HepG2 (cell line): ENCODE measurements around the gene FARSB. TPM values are rescaled to one million over a fixed set of nuclear protein-coding genes. Genes with fewer than 3 reads are reported as not detected.

Experiments
- CREB1 ChIP-seq, 2 experiments: fragments of 450-650 bp in 1 of 2; IDR thresholded peaks; 2 replicates each; pipeline ENCODE4 v1.6.1; 2016 to 2017; ENCODE audit warnings: control low read depth in 1 of 2, mild to moderate bottlenecking in 1 of 2, missing compliant biosample characterization in 1 of 2, missing genetic modification characterization in 1 of 2
- MAFG ChIP-seq: sonication (generic); formaldehyde crosslinking; IDR thresholded peaks from 2 replicates; pipeline ENCODE4 v1.5.1; 2020; ENCODE audit warnings: mild to moderate bottlenecking, missing genetic modification reagents
- NKX3-1 ChIP-seq: sonication (generic); formaldehyde crosslinking; IDR thresholded peaks from 2 replicates; pipeline ENCODE4 v1.5.0; 2020; ENCODE audit warnings: missing genetic modification reagents
- TCF12 ChIP-seq, 2 experiments: fragments of 450-650 bp in 1 of 2; sonication (generic) in 1 of 2; formaldehyde crosslinking in 1 of 2; IDR thresholded peaks; 2 replicates each; pipeline versions ENCODE4 v1.6.1 to v1.8.0; 2017 to 2022; ENCODE audit warnings: antibody characterized with exemption in 1 of 2, mild to moderate bottlenecking in 1 of 2, missing genetic modification reagents in 1 of 2, moderate library complexity in 1 of 2
- TGIF2 ChIP-seq: IDR thresholded peaks from 2 replicates; pipeline ENCODE4 v1.6.1; 2016; ENCODE audit warnings: control low read depth, missing compliant biosample characterization
- ZFAT ChIP-seq: sonication (generic); formaldehyde crosslinking; conservative IDR thresholded peaks from 2 replicates; pipeline ENCODE4 v1.8.1; 2023; ENCODE audit warnings: missing genetic modification reagents, inconsistent platforms
- ZFP36L1 ChIP-seq: sonication (generic); formaldehyde crosslinking; IDR thresholded peaks from 2 replicates; pipeline ENCODE4 v1.8.0; 2022; ENCODE audit warnings: mild to moderate bottlenecking, missing genetic modification reagents, moderate library complexity
- ZNF180 ChIP-seq: sonication (generic); formaldehyde crosslinking; IDR thresholded peaks from 2 replicates; pipeline ENCODE4 v1.4.0; 2020; ENCODE audit warnings: low read depth, missing genetic modification reagents, borderline replicate concordance
- ZNF746 ChIP-seq: sonication (generic); formaldehyde crosslinking; IDR thresholded peaks from 2 replicates; pipeline ENCODE4 v1.8.0; 2022; ENCODE audit warnings: mild to moderate bottlenecking, missing genetic modification reagents
- polyA plus RNA-seq, 8 experiments: library from polyadenylated mRNA; depleted of rRNA in 3 of 8; stranded (reverse) in 7 of 8; unstranded in 1 of 8; fragments of >200 nt; fragmentation: Illumina TruSeq in 4 of 8; extraction: Trizol in 4 of 8; gene quantifications; 2 replicates each; pipeline versions ENCODE4 v1.2.1 to v1.2.3, GENCODE V29; 2011 to 2016; ENCODE audit warnings: low read depth in 4 of 8, missing spikeins in 1 of 8, mixed read lengths in 1 of 8; ENCODE audit not compliant: insufficient read depth in 1 of 8
- total RNA-seq, 5 experiments: library from RNA; depleted of rRNA; stranded (reverse); fragments of >200 nt; fragmentation: Illumina TruSeq; extraction: Trizol; gene quantifications; 2 replicates each; pipeline ENCODE4 v1.2.3, GENCODE V29; 2016; ENCODE audit warnings: low read depth in 1 of 5
- TF ChIP-seq, protein P1 (sequence below): sonication (generic); formaldehyde crosslinking; conservative IDR thresholded peaks from 2 replicates; pipeline ENCODE4 v1.4.0; 2020; ENCODE audit warnings: missing genetic modification reagents
- TF ChIP-seq, protein P2 (sequence below): sonication (generic); formaldehyde crosslinking; IDR thresholded peaks from 2 replicates; pipeline ENCODE4 v1.4.0; 2020; ENCODE audit warnings: mild to moderate bottlenecking, missing genetic modification reagents
- TF ChIP-seq, protein P3 (sequence below), 2 experiments: fragments of 450-650 bp in 1 of 2; sonication (generic) in 1 of 2; formaldehyde crosslinking in 1 of 2; IDR thresholded peaks; 2 replicates each; pipeline versions ENCODE4 v1.6.1 to v1.8.0; 2016 to 2022; ENCODE audit warnings: antibody characterized with exemption in 1 of 2, mild to moderate bottlenecking in 1 of 2, missing genetic modification reagents in 1 of 2
- TF ChIP-seq, protein P4 (sequence below): sonication (generic); formaldehyde crosslinking; IDR thresholded peaks from 2 replicates; pipeline ENCODE4 v1.4.0; 2020; ENCODE audit warnings: missing genetic modification reagents

The FARSB gene
- total and polyA plus RNA-seq, 2 of the 13 experiments (the other 11 are each of a cell fraction or from before 2014, with no cell fraction given) = 23.3 to 45.9 TPM

DNA sequence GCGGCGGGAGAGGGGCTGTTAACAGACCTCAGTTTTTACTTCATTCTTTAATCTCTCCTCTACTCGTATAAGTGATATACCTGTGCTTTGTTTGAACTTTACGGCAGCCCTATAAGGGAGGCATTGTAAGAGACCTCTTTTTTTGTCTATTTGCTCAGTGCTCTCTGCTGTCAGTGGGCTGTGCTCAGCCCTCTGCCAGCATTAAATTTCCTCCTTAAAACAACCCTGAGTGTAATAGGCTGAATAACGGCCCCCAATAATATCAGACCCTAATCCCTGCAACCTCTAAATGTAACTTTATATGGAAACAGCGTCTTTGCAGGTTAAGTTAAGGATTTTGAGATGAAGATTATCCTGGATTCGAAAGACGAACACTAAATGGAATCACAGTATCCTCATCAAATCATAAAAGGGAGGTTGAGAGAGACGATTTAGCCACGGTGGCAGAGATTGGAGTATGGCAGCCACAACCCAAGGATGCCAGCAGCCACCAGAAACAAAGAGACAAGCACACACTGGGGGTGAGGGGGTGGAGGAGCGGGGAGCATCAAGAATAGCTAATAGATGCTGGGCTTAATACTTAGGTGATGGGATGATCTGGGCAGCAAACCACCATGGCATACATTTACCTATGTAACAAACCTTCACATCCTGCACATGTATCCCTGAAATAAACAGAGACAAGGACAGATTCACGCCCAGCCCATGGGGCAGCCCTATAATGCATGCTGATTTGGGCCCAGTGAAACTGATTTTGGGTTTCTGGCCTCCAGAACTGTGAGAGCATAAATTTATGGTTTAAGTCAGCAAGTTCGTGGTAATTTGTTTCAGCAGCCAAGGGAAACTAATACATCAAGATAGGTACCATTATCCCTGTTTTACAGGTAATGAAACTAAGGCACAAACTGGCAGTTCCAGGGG lies 894 bp upstream of the FARSB start (continued):
- TF ChIP-seq, protein P1, sequence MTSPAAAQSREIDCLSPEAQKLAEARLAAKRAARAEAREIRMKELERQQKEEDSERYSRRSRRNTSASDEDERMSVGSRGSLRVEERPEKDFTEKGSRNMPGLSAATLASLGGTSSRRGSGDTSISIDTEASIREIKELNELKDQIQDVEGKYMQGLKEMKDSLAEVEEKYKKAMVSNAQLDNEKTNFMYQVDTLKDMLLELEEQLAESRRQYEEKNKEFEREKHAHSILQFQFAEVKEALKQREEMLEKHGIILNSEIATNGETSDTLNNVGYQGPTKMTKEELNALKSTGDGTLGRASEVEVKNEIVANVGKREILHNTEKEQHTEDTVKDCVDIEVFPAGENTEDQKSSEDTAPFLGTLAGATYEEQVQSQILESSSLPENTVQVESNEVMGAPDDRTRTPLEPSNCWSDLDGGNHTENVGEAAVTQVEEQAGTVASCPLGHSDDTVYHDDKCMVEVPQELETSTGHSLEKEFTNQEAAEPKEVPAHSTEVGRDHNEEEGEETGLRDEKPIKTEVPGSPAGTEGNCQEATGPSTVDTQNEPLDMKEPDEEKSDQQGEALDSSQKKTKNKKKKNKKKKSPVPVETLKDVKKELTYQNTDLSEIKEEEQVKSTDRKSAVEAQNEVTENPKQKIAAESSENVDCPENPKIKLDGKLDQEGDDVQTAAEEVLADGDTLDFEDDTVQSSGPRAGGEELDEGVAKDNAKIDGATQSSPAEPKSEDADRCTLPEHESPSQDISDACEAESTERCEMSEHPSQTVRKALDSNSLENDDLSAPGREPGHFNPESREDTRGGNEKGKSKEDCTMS (CRISPR knock-in tag) = no peak
- TF ChIP-seq, protein P2, sequence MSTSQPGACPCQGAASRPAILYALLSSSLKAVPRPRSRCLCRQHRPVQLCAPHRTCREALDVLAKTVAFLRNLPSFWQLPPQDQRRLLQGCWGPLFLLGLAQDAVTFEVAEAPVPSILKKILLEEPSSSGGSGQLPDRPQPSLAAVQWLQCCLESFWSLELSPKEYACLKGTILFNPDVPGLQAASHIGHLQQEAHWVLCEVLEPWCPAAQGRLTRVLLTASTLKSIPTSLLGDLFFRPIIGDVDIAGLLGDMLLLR = peak; percentile 41; the same call in 1 of the 2 replicates
- no peak for TF ChIP-seq ZFAT
- TF ChIP-seq MAFG = no peak
- no peak; the same call in 1 of the 2 replicates for TF ChIP-seq ZFP36L1 (CRISPR knock-in tag)
- TF ChIP-seq, protein P3, sequence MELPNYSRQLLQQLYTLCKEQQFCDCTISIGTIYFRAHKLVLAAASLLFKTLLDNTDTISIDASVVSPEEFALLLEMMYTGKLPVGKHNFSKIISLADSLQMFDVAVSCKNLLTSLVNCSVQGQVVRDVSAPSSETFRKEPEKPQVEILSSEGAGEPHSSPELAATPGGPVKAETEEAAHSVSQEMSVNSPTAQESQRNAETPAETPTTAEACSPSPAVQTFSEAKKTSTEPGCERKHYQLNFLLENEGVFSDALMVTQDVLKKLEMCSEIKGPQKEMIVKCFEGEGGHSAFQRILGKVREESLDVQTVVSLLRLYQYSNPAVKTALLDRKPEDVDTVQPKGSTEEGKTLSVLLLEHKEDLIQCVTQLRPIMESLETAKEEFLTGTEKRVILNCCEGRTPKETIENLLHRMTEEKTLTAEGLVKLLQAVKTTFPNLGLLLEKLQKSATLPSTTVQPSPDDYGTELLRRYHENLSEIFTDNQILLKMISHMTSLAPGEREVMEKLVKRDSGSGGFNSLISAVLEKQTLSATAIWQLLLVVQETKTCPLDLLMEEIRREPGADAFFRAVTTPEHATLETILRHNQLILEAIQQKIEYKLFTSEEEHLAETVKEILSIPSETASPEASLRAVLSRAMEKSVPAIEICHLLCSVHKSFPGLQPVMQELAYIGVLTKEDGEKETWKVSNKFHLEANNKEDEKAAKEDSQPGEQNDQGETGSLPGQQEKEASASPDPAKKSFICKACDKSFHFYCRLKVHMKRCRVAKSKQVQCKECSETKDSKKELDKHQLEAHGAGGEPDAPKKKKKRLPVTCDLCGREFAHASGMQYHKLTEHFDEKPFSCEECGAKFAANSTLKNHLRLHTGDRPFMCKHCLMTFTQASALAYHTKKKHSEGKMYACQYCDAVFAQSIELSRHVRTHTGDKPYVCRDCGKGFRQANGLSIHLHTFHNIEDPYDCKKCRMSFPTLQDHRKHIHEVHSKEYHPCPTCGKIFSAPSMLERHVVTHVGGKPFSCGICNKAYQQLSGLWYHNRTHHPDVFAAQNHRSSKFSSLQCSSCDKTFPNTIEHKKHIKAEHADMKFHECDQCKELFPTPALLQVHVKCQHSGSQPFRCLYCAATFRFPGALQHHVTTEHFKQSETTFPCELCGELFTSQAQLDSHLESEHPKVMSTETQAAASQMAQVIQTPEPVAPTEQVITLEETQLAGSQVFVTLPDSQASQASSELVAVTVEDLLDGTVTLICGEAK (IDR thresholded peaks at IDR 0.05) = no peak
- TF ChIP-seq, protein P3 (CRISPR knock-in tag; IDR thresholded peaks at IDR 0.05) = no peak
- no peak for TF ChIP-seq TCF12 (IDR thresholded peaks at IDR 0.05)
- TF ChIP-seq TCF12 (CRISPR knock-in tag; IDR thresholded peaks at IDR 0.05) = no peak; the same call in 1 of the 2 replicates
- no peak for TF ChIP-seq NKX3-1 (CRISPR knock-in tag)
- TF ChIP-seq ZNF180 = no peak
- TF ChIP-seq CREB1 (IDR thresholded peaks at IDR 0.05) = no peak
- no peak for TF ChIP-seq CREB1 (CRISPR knock-in tag; IDR thresholded peaks at IDR 0.05)
- peak; percentile 84; the same call in 1 of the 2 replicates for TF ChIP-seq TGIF2 (CRISPR knock-in tag)
- 0 out of 2 replicates have a peak, but pooled peaks have one; percentile 33 for TF ChIP-seq ZNF746 (CRISPR knock-in tag)
- TF ChIP-seq, protein P4, sequence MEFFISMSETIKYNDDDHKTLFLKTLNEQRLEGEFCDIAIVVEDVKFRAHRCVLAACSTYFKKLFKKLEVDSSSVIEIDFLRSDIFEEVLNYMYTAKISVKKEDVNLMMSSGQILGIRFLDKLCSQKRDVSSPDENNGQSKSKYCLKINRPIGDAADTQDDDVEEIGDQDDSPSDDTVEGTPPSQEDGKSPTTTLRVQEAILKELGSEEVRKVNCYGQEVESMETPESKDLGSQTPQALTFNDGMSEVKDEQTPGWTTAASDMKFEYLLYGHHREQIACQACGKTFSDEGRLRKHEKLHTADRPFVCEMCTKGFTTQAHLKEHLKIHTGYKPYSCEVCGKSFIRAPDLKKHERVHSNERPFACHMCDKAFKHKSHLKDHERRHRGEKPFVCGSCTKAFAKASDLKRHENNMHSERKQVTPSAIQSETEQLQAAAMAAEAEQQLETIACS (CRISPR knock-in tag) = no peak
